Raji (cell line): ENCODE data around the gene NEXMIF.

Experiments used
- POLR2A ChIP-seq: IDR thresholded peaks from 2 replicates; pipeline ENCODE4 v1.6.1; 2011; ENCODE audit warnings: low read depth, low read length, control low read depth; ENCODE audit not compliant: insufficient read depth

Gene NEXMIF

GRCh38 chrX:74925225-74926088 lies at the start of gene NEXMIF:
NEXMIF (minus strand) TSS chrX:74925452.
- TF ChIP-seq POLR2A = no peak

- no peak for TF ChIP-seq POLR2A
Observed at GRCh38 chrX:74949717-74950116, 24.5 kb upstream of the NEXMIF start.

GRCh38 chrX:74940414-74940813 lies 15.2 kb upstream of the NEXMIF start:
- TF ChIP-seq POLR2A = no peak

DNA sequence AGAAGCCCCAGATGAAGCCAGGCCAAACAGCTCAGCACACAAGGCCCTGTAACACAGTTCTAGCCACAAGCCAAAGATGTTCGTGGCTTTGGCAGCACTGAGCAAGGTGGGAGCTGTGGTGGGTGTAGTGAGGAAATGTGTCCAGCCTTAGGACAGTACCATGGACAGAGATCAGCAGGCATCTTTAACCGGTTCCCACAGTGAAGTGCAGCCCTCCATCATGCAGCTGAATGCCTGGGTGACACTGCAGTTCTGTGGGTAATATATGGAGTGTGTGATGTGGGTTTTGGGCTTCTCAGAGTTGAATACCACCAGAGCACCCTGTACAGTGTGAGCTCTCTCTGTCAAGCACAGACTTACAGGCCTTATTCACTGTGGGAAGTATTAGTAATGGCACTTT lies 6.0 kb upstream of the NEXMIF start:
- TF ChIP-seq POLR2A = no peak

DNA sequence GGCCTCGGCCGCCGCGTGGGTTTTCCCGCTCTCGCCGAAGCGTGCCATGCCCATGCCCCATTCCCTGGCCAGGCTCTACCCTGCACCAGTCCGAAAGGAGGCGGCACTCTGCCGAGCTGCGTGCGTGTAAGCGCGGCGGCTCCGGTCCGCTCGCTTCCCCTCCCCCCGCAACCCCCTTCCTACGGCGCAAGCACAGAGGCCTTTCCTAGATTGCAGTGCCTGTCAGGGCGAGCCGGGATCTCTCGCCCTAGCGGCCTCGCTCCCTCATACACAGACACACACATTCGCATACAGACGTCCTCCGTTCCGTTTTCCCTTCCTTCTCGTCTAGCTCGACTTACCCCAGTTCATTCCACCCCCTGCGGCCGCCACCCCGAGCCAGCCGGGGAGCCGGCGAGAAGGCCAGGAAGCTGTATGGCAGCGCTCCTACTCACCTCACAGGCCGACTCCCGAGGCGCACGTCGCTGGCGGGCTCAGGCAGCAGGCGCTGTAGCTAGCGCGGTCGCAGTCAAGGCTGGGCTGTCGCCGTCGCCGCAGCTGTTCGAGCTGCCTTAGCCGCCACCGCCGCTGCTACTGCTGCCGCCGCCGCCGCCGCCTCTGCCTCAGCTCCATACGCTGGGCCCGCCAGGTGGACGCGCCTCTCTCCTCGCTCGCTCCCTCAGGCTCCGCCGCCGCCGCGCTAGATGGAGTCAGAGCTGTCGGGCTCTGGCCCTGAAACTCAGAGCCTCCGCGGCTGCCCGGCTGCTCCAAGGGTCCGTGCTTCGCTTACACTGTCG lies 615 bp downstream of the NEXMIF start:
- TF ChIP-seq POLR2A = no peak

GRCh38 chrX:74923942-74924448 lies 1.3 kb downstream of the NEXMIF start:
- no peak for TF ChIP-seq POLR2A

DNA sequence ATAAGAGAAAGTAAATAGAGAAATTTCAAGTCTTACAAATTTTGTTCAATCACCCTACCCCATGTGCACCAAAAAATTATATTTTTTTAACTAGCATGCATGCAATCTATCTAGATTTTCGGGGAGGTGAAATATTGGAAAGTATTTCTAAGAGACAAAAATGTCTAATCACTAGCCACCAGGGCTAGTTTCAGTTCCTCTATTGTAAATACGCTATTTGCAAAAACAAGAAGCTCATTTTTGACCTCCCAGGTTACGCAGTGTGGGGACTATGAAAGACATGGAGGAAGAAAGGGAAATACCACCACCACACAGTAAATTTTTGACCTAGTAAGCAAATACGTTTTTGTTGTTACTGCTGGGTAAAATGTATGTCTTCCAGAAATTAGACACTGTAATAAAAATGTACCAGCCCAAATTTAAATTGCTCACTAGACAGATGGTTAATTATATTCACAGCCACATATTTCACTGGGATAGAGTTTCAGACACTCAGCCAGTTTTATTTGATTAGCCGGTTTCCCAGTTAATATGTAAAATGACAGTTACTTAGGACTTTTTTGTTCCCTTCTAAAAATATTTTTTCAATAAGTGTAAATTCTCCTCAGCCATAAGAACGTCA lies 2.2 kb downstream of the NEXMIF start:
- TF ChIP-seq POLR2A = no peak

GRCh38 chrX:74911494-74911893 lies 13.8 kb downstream of the NEXMIF start:
- no peak for TF ChIP-seq POLR2A

- no peak for TF ChIP-seq POLR2A
Observed at GRCh38 chrX:74906417-74906816, 18.8 kb downstream of the NEXMIF start.

GRCh38 chrX:74902806-74903205 lies 22.4 kb downstream of the NEXMIF start:
- TF ChIP-seq POLR2A = no peak

- TF ChIP-seq POLR2A = no peak
Observed at GRCh38 chrX:74892561-74892960, 32.7 kb downstream of the NEXMIF start.

GRCh38 chrX:74890676-74891430 lies 34.4 kb downstream of the NEXMIF start:
- no peak for TF ChIP-seq POLR2A

DNA sequence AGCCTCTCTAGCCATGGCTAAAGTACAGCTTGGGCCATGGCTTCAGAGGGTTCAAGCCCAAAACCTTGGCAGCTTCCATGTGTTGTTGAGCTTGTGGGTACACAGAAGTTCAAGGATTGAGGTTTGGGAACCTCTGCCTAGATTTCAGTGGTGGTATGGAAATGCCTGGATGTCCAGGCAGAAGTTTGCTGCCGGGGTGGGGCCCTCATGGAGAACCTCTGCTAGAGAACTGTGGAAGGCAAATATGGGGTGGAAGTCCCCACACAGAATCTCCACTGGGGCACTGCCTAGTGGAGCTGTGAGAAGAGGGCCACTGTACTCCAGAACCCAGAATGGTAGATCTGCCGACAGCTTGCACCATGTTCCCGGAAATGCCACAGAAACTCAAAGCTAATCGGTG lies 59.5 kb downstream of the NEXMIF start:
- TF ChIP-seq POLR2A = no peak

- TF ChIP-seq POLR2A = no peak
Observed at GRCh38 chrX:74853255-74853654, 72.0 kb downstream of the NEXMIF start.

DNA sequence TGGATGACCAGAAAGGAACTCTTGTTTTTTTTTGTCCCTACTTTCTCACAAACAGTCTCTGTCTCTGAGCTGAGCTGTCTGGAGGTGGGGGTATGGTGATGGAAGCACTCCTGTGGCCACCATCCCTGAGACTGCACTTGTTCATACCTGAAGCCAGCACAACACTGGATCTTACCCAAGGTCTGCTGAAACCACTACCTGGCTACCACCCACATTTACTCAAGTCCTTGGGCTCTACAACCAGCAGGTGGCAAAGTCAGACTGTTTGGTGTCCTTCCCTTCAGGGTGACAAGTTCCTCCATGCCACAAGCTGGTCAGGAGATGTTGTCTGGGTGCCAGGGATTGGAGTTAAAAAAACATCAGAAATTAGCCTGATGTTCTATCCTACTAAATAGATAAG lies 89.7 kb downstream of the NEXMIF start:
- no peak for TF ChIP-seq POLR2A
